22Rv1 (cell line): ENCODE data around the gene BMERB1.

Experiments
- ZFX ChIP-seq: fragments of 450-650 bp; IDR thresholded peaks from 2 replicates; pipeline ENCODE4 v1.6.1; 2017; ENCODE audit warnings: antibody characterized with exemption, borderline replicate concordance
- TF ChIP-seq, protein P1 (sequence below): fragments of 450-650 bp; IDR thresholded peaks from 2 replicates; pipeline ENCODE4 v1.5.1; 2017; ENCODE audit warnings: mild to moderate bottlenecking

- TF ChIP-seq, protein P1, sequence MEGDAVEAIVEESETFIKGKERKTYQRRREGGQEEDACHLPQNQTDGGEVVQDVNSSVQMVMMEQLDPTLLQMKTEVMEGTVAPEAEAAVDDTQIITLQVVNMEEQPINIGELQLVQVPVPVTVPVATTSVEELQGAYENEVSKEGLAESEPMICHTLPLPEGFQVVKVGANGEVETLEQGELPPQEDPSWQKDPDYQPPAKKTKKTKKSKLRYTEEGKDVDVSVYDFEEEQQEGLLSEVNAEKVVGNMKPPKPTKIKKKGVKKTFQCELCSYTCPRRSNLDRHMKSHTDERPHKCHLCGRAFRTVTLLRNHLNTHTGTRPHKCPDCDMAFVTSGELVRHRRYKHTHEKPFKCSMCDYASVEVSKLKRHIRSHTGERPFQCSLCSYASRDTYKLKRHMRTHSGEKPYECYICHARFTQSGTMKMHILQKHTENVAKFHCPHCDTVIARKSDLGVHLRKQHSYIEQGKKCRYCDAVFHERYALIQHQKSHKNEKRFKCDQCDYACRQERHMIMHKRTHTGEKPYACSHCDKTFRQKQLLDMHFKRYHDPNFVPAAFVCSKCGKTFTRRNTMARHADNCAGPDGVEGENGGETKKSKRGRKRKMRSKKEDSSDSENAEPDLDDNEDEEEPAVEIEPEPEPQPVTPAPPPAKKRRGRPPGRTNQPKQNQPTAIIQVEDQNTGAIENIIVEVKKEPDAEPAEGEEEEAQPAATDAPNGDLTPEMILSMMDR, result no peak
- TF ChIP-seq ZFX, result no peak
These were observed 170.4 kb downstream of the BMERB1 start for GRCh38 chr16:15604460-15605440.
